GM15510 (cell line): ENCODE data around the gene FZD4.

Source experiments
- POLR2A ChIP-seq: IDR thresholded peaks from 3 replicates; pipeline ENCODE4 v1.6.1; 2011; ENCODE audit warnings: borderline replicate concordance; ENCODE audit not compliant: insufficient read length; ENCODE audit errors: extremely low read depth

FZD4 gene

DNA sequence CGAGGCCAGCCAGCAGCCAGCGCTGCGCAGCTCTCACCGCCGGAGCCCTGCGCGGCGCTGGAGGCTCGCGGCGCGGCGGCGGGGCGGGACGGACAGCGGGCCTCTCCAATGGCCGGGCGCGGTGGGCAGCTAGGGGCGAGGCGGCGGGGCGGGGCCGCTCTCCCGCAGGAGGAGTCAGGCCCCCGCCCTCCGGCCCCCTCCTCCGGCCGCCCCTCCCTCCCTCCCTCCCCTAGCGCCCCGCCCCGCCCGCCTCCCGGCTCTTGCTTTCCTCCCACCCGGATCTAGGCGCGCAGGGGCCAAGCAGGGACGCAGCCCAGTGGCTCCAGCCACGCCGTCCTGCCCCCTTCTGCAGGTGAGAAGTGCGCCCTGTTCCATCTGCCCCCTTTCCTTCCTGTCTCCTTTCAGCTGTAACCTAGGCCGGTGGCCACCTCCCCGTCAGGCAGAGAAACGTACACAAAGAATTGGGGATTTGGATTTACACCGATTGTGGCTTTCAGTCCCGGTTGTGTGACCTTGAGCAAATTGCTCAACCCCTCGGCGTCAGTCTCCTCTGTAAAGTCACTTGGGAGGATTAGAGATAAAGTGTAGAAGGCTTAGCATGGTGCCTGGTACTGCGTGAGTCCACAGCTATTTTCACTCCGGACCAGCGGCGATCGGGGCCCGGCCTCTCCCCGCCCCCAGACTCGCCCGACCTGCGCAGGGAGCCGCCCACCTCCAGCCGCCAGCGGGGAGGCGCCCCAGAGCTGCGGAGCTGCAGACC is at the start of gene FZD4:
Gene FZD4 (minus strand): TSS at position 35 of the 760 bp plus-strand sequence. CDS start 310 bp downstream, outside the sequence.
- TF ChIP-seq POLR2A = no peak

DNA sequence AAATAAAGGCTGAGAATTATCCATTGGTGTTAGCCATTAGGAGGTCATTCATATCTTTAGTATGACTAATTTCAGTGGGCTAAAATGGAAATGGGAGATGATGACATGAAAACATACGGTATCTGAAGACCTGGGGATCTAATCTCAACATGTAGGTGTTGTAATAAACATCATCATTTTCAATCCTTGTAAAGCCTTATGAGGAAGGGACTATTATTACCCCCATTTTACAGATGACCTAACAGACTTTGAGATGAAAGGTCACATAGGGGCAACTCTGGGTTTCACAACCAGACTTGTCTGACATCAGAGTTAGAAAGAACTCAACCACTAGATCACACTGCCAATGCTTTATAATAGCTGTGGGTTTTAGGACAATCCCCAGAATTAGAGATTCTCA is 47.7 kb upstream of the FZD4 start:
- TF ChIP-seq POLR2A = no peak

DNA sequence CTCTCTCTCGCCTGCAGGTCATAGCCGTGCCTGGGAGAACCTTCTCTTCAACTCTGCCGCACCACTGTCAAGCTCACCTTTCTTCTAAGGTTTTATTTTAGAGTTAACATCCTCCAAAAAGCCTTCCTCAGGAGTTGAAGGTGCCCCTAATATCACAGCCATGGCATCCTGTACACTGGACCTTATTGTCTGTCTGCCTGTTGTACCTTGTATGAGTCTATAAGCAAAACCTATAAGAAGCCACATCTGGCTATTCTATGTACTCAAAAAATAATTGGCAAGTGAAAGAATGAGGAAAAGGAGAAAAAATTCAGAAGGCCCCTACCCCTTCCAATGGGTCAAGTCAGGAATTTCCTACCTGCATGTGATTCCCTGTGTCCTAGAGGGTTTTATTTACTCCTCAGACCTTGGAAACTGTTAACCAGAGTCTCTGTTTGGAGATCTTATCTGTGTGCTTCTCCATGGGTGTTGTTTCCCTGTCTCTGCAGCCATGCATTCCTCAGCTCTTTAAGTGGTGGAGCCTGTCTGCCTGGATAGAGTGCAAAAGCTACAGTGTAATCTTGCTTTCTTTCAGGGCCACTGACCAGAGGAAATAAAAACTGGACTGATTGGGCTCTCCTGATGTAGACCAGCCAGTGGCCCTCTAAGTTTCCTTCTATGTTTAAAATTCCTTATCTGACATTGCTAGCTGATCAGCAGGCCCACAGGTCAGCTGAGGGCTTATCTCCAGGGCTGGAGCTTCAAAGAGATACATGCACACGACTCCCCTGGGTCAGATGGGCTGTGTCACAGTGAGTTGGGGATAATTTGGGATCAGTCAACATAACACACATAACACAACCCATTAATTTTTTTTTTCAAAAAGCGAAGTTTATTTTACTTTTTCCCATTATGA is 44.9 kb upstream of the FZD4 start:
- no peak for TF ChIP-seq POLR2A

DNA sequence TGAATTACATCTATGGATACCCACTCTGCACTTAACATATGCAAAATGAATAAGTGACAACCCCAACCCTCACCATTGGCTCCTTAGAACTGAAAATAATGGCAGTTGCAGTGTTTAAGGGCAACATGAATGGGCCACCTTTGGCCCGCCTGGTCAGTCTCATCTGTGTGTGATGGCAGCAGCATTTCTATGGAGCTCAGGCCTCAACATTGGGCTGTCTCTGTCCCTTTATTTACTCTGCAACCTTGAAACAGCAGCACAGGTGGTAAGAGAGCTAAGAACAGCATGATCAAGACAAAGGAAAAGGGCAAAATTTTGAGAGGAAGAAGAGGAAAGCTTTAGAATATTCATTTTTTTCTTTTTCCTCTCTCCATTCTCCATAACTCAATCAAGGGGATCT is 44.2 kb upstream of the FZD4 start:
- TF ChIP-seq POLR2A = no peak

DNA sequence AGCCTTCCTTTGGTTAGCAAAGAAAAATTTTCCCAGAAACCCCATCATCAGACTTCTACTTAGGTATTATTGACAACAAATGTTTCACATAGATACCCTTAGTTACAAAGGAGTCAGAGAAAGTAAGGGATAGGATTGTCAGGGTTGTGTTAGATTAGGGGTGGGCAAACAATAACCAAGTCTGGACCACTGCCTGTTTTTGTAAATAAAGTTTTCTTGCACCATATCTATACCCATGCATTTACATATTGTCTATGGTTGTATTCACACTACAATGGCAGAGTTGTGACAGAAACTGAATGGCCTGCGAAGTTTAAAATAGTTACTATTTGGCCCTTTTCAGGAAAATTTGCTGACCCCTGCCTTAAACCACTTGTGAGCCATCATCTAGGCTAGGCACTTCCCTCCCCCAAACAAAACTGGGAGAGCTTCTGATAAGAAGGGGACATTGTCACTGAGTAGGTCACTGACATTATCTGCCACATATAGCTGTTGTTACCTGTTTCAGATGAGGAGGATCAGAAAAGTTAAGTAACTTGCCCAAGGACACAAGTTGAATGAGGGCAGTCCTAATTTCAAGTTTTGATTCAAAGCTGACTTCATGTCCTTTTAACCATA is 41.9 kb upstream of the FZD4 start:
- no peak for TF ChIP-seq POLR2A

DNA sequence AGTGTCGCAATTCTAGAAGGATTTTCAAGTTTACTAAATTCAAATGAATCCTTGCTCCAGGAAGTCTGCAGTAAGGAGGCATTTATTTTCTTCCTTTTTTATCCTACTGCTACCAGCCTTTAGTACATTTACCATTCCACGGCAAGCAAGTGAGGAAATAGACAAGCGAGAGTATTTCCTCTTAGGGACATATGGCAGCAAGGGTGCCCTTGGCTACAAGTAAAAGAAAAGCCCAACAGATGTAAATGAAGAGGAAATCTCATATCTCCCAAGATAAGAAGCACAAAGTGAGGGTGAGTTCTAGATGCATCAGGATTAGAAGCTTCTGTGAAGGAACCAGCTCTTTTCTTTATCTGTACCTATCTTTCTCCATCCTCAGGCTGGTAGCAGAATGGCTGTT is 37.8 kb upstream of the FZD4 start:
- no peak for TF ChIP-seq POLR2A

DNA sequence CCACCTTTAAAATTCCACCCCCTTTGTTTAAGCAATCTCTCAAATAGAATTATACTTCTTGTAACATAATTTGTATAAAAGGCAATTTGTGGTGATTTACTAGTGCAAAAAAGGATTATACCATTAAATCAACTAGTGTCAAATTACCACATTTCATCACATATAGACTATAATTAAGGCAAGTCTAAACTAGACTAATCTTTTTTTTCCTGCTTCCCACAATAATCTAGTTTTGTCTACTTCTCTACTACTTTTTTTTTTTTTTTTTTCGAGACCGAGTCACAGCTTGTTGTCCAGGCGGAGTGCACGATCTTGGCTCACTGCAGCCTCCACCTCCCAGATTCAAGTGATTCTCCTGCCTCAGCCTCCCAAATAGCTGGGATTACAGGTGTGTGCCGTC is 36.1 kb upstream of the FZD4 start:
- TF ChIP-seq POLR2A = no peak

DNA sequence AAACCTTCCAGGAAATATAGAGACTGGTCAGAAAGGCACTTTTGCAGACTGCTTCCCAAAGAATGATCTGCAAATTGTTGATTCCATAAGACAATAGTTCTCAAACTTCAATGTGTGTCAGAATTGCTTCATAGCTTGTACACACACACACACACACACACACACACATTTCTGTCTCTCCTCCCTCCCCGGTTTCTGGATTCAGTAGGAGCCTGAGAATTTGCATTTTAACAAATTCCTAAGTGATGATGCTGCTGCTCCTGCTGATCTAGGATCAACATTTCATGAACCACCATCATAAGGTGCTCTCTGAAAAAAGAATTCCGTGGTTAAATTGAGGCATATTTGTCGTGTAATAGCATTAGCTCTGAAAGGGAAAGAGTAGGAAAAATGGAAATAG is 35.3 kb upstream of the FZD4 start:
- TF ChIP-seq POLR2A = no peak

DNA sequence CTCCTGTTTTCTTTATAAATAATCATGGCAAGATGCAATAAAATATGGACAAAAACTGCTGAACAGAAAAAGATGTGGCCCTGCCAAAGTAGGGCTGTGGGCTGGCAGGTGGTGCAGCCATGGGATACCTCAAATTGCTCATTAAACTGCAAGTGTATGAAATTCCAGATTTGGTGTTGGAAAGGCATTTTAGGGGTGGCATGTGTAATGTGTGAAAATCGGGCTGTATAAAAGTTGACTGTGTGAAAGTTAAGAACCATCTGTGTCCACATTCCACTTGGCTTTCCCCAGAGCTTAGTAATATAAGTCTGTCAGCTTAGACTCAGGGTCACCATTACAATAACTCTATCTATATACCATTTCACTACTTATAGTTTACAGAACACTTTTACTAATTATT is 34.8 kb upstream of the FZD4 start:
- no peak for TF ChIP-seq POLR2A

DNA sequence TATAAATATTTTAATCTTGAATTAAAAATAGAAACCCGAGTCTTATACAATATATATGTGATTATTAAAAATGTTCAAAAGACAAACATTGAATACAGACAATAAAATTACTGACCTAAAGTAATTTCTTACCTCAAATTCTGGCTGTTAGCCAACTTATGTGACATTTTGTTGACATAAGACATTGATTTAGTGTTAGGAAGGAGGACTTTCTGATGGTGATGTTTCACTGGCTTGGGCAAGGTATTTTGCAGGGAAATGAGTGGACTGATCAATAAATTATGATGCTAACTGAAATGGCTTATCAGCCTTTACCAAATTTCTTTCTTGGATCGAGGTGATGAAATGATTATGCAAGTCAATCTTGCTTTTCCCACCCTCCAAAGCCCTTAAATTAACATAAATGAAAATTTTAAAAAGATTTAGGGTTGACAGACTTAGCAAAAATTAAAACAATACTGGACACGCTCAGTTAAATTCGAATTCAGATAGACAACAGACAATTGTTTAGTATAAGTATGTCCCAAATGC is 33.2 kb upstream of the FZD4 start:
- no peak for TF ChIP-seq POLR2A

DNA sequence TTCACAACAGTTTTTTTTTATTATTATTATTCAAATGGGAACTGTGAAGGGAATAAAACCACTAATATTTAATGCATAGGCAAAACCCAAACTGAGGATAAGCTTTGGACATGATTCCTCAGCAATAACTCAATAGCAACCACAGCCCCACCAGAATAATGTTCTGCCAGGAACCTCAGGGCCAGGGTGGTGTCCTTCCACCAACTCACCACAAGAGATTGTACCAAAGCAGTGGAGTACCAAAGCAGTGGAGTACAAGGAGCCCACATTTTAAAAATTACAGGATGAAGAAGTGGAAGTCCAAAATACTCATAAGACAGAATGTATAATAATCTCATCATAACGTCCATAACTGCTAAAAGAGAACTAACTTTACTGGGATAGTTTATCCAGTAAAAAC is 32.5 kb upstream of the FZD4 start:
- no peak for TF ChIP-seq POLR2A

DNA sequence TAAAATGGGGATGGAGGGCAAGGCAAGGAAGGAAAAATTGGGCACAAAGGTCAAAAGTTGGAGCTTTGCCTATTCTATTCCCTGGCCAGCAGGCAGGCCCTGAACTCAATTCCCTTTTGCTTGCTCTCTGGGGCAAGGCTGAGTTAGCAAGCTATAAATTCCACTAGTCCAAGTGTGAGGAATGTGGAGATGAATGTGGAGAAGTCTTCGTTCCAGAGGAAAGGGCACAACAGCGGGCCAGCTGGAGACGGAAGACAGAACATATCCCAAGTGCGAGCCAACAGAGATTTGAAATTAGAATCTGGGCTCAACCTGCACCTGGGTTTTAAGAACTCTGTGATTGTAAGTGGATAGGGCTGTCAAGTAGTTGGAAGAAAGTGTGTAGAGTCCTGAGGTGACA is 29.5 kb upstream of the FZD4 start:
- TF ChIP-seq POLR2A = no peak

DNA sequence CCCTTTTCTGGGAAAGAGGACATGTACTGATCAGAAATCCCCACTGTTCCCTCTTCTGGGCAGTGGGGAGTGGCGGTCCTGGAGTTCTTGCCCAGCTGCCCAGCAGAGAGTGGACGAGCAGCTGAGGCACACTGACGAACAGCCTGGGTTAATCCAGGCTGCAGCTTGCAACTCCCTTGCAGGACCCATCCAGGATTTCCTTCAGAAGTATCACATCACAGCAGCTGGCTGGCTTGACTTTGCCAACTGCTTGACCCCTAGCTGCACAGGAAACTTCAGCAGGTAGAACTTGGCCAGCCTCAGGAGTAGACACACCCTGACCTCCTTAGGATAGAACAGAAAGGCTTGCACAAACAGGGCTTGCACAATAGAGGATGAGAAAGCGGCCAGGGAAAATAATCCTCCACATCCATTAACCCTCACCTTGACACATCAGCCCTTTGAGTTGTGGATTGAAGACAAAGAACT is 27.9 kb upstream of the FZD4 start:
- TF ChIP-seq POLR2A = no peak

DNA sequence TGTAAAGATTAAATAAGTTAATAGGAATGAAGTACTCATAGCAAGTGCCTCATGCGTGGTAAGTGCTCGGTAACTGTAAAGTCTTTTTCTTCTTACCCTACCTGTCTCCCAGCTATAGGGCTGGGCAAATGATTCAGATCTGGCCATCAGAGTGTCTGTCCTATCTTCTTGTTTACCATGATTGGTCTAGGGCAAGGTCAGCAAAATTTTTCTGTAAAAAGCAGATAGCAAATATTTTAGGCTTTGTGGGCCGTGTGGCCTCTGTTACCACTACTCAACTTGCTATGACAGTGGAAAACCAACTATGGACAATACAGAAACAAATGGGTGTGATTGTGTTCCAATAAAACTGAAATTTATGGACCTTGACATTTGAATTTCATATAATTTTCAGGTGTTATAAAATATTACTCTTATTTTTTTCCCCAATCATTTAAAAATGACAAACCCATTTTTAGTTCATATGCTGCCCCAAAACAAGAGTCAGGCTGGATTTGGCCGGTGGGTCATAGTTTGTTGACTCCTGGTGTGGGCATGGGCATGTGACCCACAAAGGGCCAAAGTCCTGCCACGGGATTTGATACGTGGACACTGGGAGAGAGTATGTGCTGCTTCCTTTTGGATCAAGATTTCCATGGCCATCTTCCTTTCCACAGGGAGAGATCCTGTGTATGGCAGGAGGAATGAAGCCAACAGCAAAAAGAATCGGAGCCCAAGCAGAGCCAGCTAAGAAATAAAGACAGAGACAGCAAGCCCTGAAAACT is 26.8 kb upstream of the FZD4 start:
- no peak for TF ChIP-seq POLR2A

DNA sequence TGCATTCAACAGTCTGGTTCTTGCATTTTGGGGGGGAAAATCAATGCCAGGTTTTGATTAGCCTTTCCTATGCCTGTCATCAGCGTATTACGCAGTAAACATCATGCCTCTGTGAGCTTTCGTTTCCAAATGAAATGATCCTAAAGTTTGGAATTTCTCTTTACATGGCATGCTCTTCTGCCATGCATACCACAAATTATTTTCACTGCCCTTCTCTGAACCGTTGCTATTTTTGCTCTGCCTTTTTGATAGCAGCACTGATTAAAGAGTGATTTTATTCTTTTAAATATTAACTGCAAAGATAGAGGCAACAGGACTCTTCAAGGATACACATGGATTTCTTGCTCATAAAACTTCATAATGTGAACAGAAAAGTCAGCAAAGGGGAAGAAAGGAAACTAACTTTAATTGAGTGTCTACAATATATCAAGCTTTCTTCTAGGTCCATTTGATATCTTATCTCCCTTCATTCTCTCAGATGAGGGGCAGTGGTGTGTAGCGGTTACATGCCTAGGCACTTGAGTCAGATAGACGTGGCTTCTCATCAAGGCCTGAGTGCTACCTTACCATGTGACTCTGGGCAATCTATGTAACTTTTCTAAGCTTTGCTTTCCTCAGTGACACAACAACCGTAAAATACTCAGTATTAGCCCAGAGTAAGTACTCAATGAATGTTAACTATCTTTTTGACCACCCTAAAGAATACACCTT is 25.0 kb upstream of the FZD4 start:
- TF ChIP-seq POLR2A = no peak
